DOHH2 (cell line): ENCODE results near the gene PROM2.

Experiments used
- EZH2phosphoT487 ChIP-seq: fragments of 200-600 bp; sonication (generic); IDR thresholded peaks from 2 replicates; pipeline ENCODE4 v1.6.1; 2017; ENCODE audit warnings: borderline replicate concordance, mild to moderate bottlenecking, antibody characterized with exemption, low read length, moderate library complexity, mixed read lengths
- TF ChIP-seq, protein P1 (sequence below): fragments of 200-600 bp; sonication (generic); IDR thresholded peaks from one replicate; pipeline ENCODE4 v1.5.1; 2014; ENCODE audit warnings: antibody characterized with exemption, mild to moderate bottlenecking, low read depth, low read length; ENCODE audit not compliant: poor library complexity, severe bottlenecking

DNA sequence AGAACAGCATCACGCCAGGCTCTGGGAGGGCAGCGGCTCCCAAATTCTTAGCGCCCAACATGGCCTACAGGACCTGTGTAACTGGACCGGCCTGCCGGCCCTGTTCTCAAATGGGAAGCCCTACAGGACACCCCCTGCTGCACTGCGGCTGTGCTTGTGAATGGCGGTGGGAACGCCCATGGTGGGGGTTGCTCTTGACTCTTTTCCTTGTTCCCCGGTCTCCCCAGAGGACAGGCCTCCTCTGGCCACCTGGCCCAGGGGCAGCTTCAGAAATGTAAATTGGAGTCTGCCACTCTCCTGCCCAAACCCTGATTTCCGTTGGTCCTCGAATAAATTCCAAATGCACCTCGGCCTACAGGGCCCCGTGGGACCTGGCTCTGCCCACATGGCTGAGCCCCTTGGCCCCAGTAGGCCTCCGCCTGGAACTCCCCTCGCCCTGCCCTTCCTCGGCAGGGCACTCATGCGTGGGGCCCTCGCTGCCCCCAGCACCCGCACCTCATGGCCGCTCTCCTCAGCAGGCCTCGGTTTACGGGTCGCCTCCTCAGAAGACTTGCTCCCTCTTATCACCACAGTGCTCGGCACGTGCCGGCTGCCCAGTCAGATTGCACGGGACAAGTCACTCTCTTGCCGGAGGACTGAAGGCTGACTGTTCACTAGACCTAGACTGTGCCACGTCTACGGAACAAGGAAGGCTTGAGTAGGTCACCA lies 52.3 kb downstream of the PROM2 start:
- TF ChIP-seq, protein P1, sequence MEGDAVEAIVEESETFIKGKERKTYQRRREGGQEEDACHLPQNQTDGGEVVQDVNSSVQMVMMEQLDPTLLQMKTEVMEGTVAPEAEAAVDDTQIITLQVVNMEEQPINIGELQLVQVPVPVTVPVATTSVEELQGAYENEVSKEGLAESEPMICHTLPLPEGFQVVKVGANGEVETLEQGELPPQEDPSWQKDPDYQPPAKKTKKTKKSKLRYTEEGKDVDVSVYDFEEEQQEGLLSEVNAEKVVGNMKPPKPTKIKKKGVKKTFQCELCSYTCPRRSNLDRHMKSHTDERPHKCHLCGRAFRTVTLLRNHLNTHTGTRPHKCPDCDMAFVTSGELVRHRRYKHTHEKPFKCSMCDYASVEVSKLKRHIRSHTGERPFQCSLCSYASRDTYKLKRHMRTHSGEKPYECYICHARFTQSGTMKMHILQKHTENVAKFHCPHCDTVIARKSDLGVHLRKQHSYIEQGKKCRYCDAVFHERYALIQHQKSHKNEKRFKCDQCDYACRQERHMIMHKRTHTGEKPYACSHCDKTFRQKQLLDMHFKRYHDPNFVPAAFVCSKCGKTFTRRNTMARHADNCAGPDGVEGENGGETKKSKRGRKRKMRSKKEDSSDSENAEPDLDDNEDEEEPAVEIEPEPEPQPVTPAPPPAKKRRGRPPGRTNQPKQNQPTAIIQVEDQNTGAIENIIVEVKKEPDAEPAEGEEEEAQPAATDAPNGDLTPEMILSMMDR, result no peak
- TF ChIP-seq EZH2phosphoT487, result no peak
